Left cardiac atrium (tissue), 4 donors: ENCODE measurements around the gene ZNF205. TPM values are rescaled to one million over a fixed set of nuclear protein-coding genes. Genes with fewer than 3 reads are reported as not detected.
"Not testable (repeated sequence)": the region's sequence is repeated elsewhere in the genome, so short reads cannot be mapped to it uniquely, and the experiment has no call there.

Experiments used
- ATAC-seq, 2 donors: fragments of 200-7000 bp; cut with Tn5 transposase; one replicate each; pipeline ENCODE4 v1.9.1; 2020; ENCODE audit warnings: mild to moderate bottlenecking in 2 of 2, moderate library complexity in 2 of 2
- DNase-seq: peaks from one replicate; pipeline ENCODE4 v3.0.0-alpha.2; 2020
- intact Hi-C, 2 donors: fragments of 100-400 bp; cut with DNase I; formaldehyde crosslinking; loops; one replicate each; pipeline versions ENCODE4 v1.14.1 to v1.15.1; 2022 to 2023
- long read RNA-seq: library from polyadenylated mRNA; unstranded; transcript quantifications from one replicate; pipeline ENCODE4 v2.0.0, GENCODE V29; 2021
- total RNA-seq, 2 donors: library from RNA; stranded (reverse); fragmentation: NEBNext Ultra II Directional; extraction: Animal tissue kit (Norgen Biotek cat#: 25700); gene quantifications; one replicate each; pipeline ENCODE4 v1.2.1, GENCODE V29; 2021
- donor health status: DM: no; HTN: yes; CAD: no.
- donor health status: DM: no; HTN: yes; CAD: no; lungs with severe emphysema.
- donor health status: DM: yes; HTN: yes; CAD: no.
- donor health status: Dilated cardiomyopathy.

ZNF205 gene
- 1 to 10 TPM; 7.0 to 7.2 TPM for total RNA-seq
- long read RNA-seq, partial matches to known transcripts = 1 of 1 reads
- long read RNA-seq, other reads (novel, unspliced or antisense) = 0 of 1 reads

GRCh38 chr16:3112058-3112880 is at the start of gene ZNF205:
TSS of gene ZNF205 (plus strand) at chr16:3112586. CDS start at chr16:3113431, 845 bp downstream.
- ATAC-seq (peak; percentile 93 to 95), DNase-seq (peak; percentile 78)
- intact Hi-C loops = no loop called here

- DNase-seq (no peak), ATAC-seq (no peak)
- intact Hi-C loops = no loop called here
Observed at GRCh38 chr16:3063625-3064386, 48.6 kb upstream of the ZNF205 start.

- peak; percentile 80 for DNase-seq
- ATAC-seq = peak; percentile 82 to 83
Observed at GRCh38 chr16:3065069-3065741, 47.2 kb upstream of the ZNF205 start, which contains the start of gene IL32. TSS of gene IL32 (plus strand) at chr16:3065640. CDS start at chr16:3065812, 172 bp downstream.

GRCh38 chr16:3065742-3066439 is 46.5 kb upstream of the ZNF205 start:
- DNase-seq = peak; percentile 31
- ATAC-seq = peak; percentile 12 to 29
- intact Hi-C loops = no loop called here

More at GRCh38 chr16:3065069-3065741, 47.2 kb upstream of the ZNF205 start, which contains the start of gene IL32:
- intact Hi-C loops = no loop called here

GRCh38 chr16:3066440-3066748 is 46.0 kb upstream of the ZNF205 start:
- DNase-seq = no peak
- ATAC-seq = no peak
- intact Hi-C loops = no loop called here

- ATAC-seq (no peak), DNase-seq (no peak)
- intact Hi-C loops = no loop called here
Observed at GRCh38 chr16:3068487-3068886, 43.9 kb upstream of the ZNF205 start.

GRCh38 chr16:3069146-3069545 is 43.2 kb upstream of the ZNF205 start:
- intact Hi-C loops, ATAC-seq: not testable (repeated sequence)

GRCh38 chr16:3070608-3071111 is 41.7 kb upstream of the ZNF205 start:
- intact Hi-C loops = no loop called here
- no peak for DNase-seq
- no peak for ATAC-seq

More at GRCh38 chr16:3069146-3069545, 43.2 kb upstream of the ZNF205 start:
- DNase-seq = not testable (repeated sequence)

- intact Hi-C loops = no loop called here
- DNase-seq (no peak), ATAC-seq (no peak)
Observed at GRCh38 chr16:3071655-3072054, 40.7 kb upstream of the ZNF205 start.

GRCh38 chr16:3072148-3072547 is 40.2 kb upstream of the ZNF205 start:
- intact Hi-C loops, DNase-seq, ATAC-seq: not testable (repeated sequence)

GRCh38 chr16:3072576-3073263 is 39.7 kb upstream of the ZNF205 start:
- intact Hi-C loops, DNase-seq, ATAC-seq: not testable (repeated sequence)

- intact Hi-C loops = no loop called here
- ATAC-seq (no peak), DNase-seq (no peak)
Observed at GRCh38 chr16:3073448-3073847, 38.9 kb upstream of the ZNF205 start.

GRCh38 chr16:3074860-3075522 is 37.4 kb upstream of the ZNF205 start:
- DNase-seq = no peak
- intact Hi-C loops = no loop called here
- ATAC-seq = peak; percentile 60 to 69

GRCh38 chr16:3075523-3075915 is 36.9 kb upstream of the ZNF205 start:
- ATAC-seq (peak; percentile 19 to 49), DNase-seq (peak; percentile 71)
- intact Hi-C loops = no loop called here

GRCh38 chr16:3075946-3076345 is 36.4 kb upstream of the ZNF205 start:
- DNase-seq, ATAC-seq, intact Hi-C loops: not testable (repeated sequence)

- ATAC-seq (no peak), DNase-seq (no peak)
- intact Hi-C loops = no loop called here
Observed at GRCh38 chr16:3076577-3076976, 35.8 kb upstream of the ZNF205 start.

- intact Hi-C loops = no loop called here
- DNase-seq (no peak), ATAC-seq (no peak)
Observed at GRCh38 chr16:3080024-3080423, 32.4 kb upstream of the ZNF205 start.
